NCI-H2107 (cell line): ENCODE measurements around the gene ZDHHC20.

Experiments
- DNase-seq: peaks from one replicate; lab custom pipeline; 2025; lab: John Stamatoyannopoulos, UW

ZDHHC20 gene

GRCh38 chr13:21458813-21459701 lies at the start of gene ZDHHC20:
Gene ZDHHC20 (minus strand): TSS chr13:21459303. CDS start chr13:21459171, 132 bp downstream.
- DNase-seq, result peak; percentile 49

GRCh38 chr13:21504379-21504778 lies 45.3 kb upstream of the ZDHHC20 start:
- DNase-seq, result no peak

GRCh38 chr13:21501686-21502085 lies 42.6 kb upstream of the ZDHHC20 start:
- DNase-seq, result no peak

- DNase-seq, result no peak
These were observed 27.2 kb upstream of the ZDHHC20 start for GRCh38 chr13:21486322-21486721.

GRCh38 chr13:21483748-21484147 lies 24.6 kb upstream of the ZDHHC20 start:
- DNase-seq, result no peak

- DNase-seq, result no peak
These were observed 22.3 kb upstream of the ZDHHC20 start for GRCh38 chr13:21481359-21481758.

GRCh38 chr13:21478881-21479808 lies 20.0 kb upstream of the ZDHHC20 start:
- DNase-seq, result peak; percentile 21

GRCh38 chr13:21476893-21477472 lies 17.9 kb upstream of the ZDHHC20 start:
- peak; percentile 20 for DNase-seq

- DNase-seq, result no peak
These were observed 16.0 kb upstream of the ZDHHC20 start for GRCh38 chr13:21475115-21475514.

GRCh38 chr13:21470785-21471184 lies 11.7 kb upstream of the ZDHHC20 start:
- no peak for DNase-seq

- DNase-seq, result no peak
These were observed 7.4 kb upstream of the ZDHHC20 start for GRCh38 chr13:21466527-21466926.

GRCh38 chr13:21465710-21466160 lies 6.6 kb upstream of the ZDHHC20 start:
- DNase-seq, result no peak

- no peak for DNase-seq
These were observed 4.3 kb upstream of the ZDHHC20 start for GRCh38 chr13:21463424-21463823.

- DNase-seq, result no peak
These were observed 2.0 kb upstream of the ZDHHC20 start for GRCh38 chr13:21461131-21461530.

- peak; percentile 41 for DNase-seq
These were observed 671 bp downstream of the ZDHHC20 start for GRCh38 chr13:21458451-21458812.

GRCh38 chr13:21453387-21454081 lies 5.6 kb downstream of the ZDHHC20 start:
- DNase-seq, result no peak

GRCh38 chr13:21450936-21451335 lies 8.2 kb downstream of the ZDHHC20 start:
- DNase-seq, result no peak

GRCh38 chr13:21446656-21447055 lies 12.4 kb downstream of the ZDHHC20 start:
- no peak for DNase-seq

GRCh38 chr13:21445759-21446158 lies 13.3 kb downstream of the ZDHHC20 start:
- no peak for DNase-seq

GRCh38 chr13:21443171-21443570 lies 15.9 kb downstream of the ZDHHC20 start:
- no peak for DNase-seq

- DNase-seq, result no peak
These were observed 22.5 kb downstream of the ZDHHC20 start for GRCh38 chr13:21436582-21436981.

- DNase-seq, result no peak
These were observed 23.4 kb downstream of the ZDHHC20 start for GRCh38 chr13:21435687-21436151.
